GM23248 (cell line): ENCODE measurements around the gene APOLD1.

Experiments
- EZH2 ChIP-seq: fragments of 200-600 bp; sonication (generic); IDR thresholded peaks from 2 replicates; pipeline ENCODE4 v1.6.1; 2018; ENCODE audit warnings: antibody characterized with exemption, mild to moderate bottlenecking; ENCODE audit not compliant: insufficient read depth, poor library complexity, severe bottlenecking
- EZH2phosphoT487 ChIP-seq: fragments of 200-600 bp; sonication (generic); IDR thresholded peaks from 2 replicates; pipeline ENCODE4 v1.6.1; 2018; ENCODE audit warnings: antibody characterized with exemption, moderate library complexity, mild to moderate bottlenecking, low read depth; ENCODE audit not compliant: insufficient read depth

GRCh38 chr12:12797794-12798152 is 12.3 kb downstream of the APOLD1 start:
- no peak for TF ChIP-seq EZH2
- no peak for TF ChIP-seq EZH2phosphoT487
